Lung (tissue), 12 donors: Measurements from ENCODE around the gene AHCYL2. TPM values are rescaled to one million over a fixed set of nuclear protein-coding genes. Genes with fewer than 3 reads are reported as not detected.

ENCODE experiments used
- ATAC-seq: fragments of 200-7000 bp; cut with Tn5 transposase; one replicate; pipeline ENCODE4 v1.9.1; 2020; ENCODE audit warnings: moderate number of reproducible peaks; ENCODE audit not compliant: insufficient read depth, low FRiP score
- DNase-seq, 3 donors: peaks; one replicate each; pipeline ENCODE4 v3.0.0-alpha.2; 2013 to 2017
- H3K27ac ChIP-seq, 2 donors: one replicate each; pipeline ENCODE4 v1.5.1; 2013; ENCODE audit warnings: mild to moderate bottlenecking in 2 of 2, moderate library complexity in 2 of 2, control low read depth in 1 of 2, inconsistent platforms in 1 of 2, low read depth in 1 of 2, low read length in 1 of 2
- H3K27me3 ChIP-seq, 3 donors: one replicate each; pipeline ENCODE4 v1.5.1; 2013; ENCODE audit warnings: low read length in 2 of 3; ENCODE audit not compliant: control insufficient read depth in 3 of 3, insufficient read depth in 3 of 3
- H3K36me3 ChIP-seq, 4 donors: one replicate each; pipeline ENCODE4 v1.5.1; 2013; ENCODE audit warnings: low read length in 4 of 4, mild to moderate bottlenecking in 1 of 4, moderate library complexity in 1 of 4; ENCODE audit not compliant: control insufficient read depth in 4 of 4, insufficient read depth in 4 of 4
- H3K4me1 ChIP-seq, 5 donors: one replicate each; pipeline ENCODE4 v1.5.1; 2013; ENCODE audit warnings: low read length in 5 of 5, mild to moderate bottlenecking in 2 of 5, moderate library complexity in 1 of 5; ENCODE audit not compliant: control insufficient read depth in 5 of 5, insufficient read depth in 5 of 5
- H3K4me3 ChIP-seq: one replicate; pipeline ENCODE4 v1.5.1; 2013; ENCODE audit warnings: mild to moderate bottlenecking, control low read depth, moderate library complexity
- H3K9ac ChIP-seq, 2 donors: one replicate each; pipeline ENCODE4 v1.5.1; 2013; ENCODE audit warnings: low read length in 2 of 2, control low read depth in 1 of 2; ENCODE audit not compliant: insufficient read depth in 1 of 2
- H3K9me3 ChIP-seq, 4 donors: one replicate each; pipeline ENCODE4 v1.5.1; 2013; ENCODE audit warnings: low read length in 3 of 4, mild to moderate bottlenecking in 1 of 4, moderate library complexity in 1 of 4; ENCODE audit not compliant: control insufficient read depth in 4 of 4, insufficient read depth in 3 of 4
- WGBS, 2 donors: extraction: QIAGEN DNeasy Blood & Tissue Kit; methylation state at CpG; one replicate each; pipeline ENCODE4 v1.1.7; 2013; 5-methylcytosine and 5-hydroxymethylcytosine counted together
- polyA plus RNA-seq, 2 donors: library from polyadenylated mRNA; stranded (reverse); fragments of 200-250 nt; gene quantifications; one replicate each; pipeline ENCODE4 v1.2.1, GENCODE V29; 2013
- total RNA-seq, 2 donors: library from RNA; depleted of rRNA in 1 of 2; stranded (reverse); fragments of >200 nt in 1 of 2; gene quantifications; one replicate each; pipeline ENCODE4 v1.2.1, GENCODE V29; 2014 to 2021
- TF ChIP-seq, protein P1 (sequence below): IDR thresholded peaks from 2 replicates; pipeline ENCODE4 v1.5.1; 2012; ENCODE audit warnings: mild to moderate bottlenecking; ENCODE audit errors: control extremely low read depth, extremely low read depth
- donor health status: control.
- donor health status: control.
- donor health status: Bipolar disorder and iron deficiency.
- donor health status: healthy.
- donor health status: DM: yes; HTN: yes; CAD: no.

AHCYL2 gene
- total and polyA plus RNA-seq, 4 donors, result 16.3 to 172 (median 93.8) TPM

DNA sequence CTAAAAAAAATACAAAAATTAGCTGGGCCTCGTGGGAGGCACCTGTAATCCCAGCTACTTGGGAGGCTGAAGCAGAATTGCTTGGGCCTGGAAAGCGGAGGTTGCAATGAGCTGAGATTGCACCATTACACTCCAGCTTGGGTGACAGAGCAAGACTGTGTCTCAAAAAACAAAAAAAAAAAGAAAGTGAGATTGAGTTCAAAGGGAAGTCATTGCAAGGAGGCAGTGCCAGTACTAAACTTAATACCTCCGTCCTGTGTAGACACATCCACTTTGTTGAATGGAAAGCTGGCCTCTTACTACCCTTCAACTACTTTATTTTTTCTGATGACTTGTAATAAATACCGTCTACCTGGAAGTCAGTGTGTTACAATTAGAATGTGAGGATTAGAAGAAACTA is 31.0 kb downstream of the AHCYL2 start:
- H3K9ac ChIP-seq, result no peak overlapping the region
- TF ChIP-seq, protein P1, sequence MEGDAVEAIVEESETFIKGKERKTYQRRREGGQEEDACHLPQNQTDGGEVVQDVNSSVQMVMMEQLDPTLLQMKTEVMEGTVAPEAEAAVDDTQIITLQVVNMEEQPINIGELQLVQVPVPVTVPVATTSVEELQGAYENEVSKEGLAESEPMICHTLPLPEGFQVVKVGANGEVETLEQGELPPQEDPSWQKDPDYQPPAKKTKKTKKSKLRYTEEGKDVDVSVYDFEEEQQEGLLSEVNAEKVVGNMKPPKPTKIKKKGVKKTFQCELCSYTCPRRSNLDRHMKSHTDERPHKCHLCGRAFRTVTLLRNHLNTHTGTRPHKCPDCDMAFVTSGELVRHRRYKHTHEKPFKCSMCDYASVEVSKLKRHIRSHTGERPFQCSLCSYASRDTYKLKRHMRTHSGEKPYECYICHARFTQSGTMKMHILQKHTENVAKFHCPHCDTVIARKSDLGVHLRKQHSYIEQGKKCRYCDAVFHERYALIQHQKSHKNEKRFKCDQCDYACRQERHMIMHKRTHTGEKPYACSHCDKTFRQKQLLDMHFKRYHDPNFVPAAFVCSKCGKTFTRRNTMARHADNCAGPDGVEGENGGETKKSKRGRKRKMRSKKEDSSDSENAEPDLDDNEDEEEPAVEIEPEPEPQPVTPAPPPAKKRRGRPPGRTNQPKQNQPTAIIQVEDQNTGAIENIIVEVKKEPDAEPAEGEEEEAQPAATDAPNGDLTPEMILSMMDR, result no peak
- ATAC-seq, result no peak
- no peak overlapping the region for H3K4me3 ChIP-seq
- H3K27me3 ChIP-seq, result no peaks in the 10 kb centered on the region
- no peak overlapping the region for H3K27ac ChIP-seq
- H3K4me1 ChIP-seq, result peaks cover 0 to 5% (median 1%) of the 10 kb centered on the region in 5 donors
- H3K9me3 ChIP-seq, result no peaks in the 10 kb centered on the region
- no peak for DNase-seq
- WGBS, 2 donors, result 89 to 90% methylated on average over 4 of the region's 4 CpGs
- H3K36me3 ChIP-seq, result no peaks in the 10 kb centered on the region

DNA sequence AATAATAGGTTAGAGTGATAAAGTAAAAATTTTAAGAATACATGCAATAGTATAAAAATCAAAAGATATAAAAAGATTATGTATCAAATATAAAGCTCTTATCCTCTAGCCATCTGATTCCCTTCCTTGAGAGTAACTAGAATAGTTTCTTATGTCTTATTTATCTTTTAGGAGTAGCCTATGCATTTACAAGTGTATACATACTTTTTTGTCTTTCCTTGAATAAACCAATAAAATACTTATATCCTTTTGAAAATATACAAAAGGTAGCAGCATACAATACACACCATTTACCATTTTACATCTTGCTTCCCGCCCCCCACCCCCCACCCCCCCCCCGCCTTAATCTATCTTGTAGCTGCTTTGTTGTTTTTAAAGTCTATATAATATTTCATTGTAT is 31.4 kb downstream of the AHCYL2 start:
- Histone ChIP-seq H3K27me3 (no peaks in the 10 kb centered on the region), H3K27ac (no peak overlapping the region), H3K4me1 (peaks cover 0 to 5% (median 1%) of the 10 kb centered on the region in 5 donors), H3K9me3 (no peaks in the 10 kb centered on the region), H3K4me3 (no peak overlapping the region), H3K9ac (no peak overlapping the region), H3K36me3 (no peaks in the 10 kb centered on the region)
- DNase-seq, result no peak
- TF ChIP-seq, protein P1, result no peak
- no peak for ATAC-seq
- WGBS, 2 donors, result 94 to 95% methylated on average over 2 of the region's 2 CpGs

DNA sequence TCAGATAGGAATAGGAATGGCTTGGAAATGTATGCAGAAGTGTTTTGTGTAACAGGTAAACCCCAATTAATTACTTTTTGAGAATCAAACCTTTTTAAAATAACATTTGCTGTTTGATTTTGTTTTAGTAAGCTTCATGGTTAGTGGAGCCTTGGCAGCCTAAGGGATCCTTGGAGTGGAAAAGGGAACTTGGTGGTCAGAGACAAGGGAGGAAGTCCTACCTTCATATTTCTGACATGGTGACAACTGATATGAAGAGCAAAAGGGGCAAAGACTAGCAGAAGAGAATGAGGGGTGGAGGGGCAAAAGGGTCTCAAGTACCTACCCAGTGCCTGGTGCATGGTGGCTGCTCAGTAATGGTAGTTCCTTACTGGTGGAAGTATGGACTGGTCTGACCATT is 32.3 kb downstream of the AHCYL2 start:
- no peaks in the 10 kb centered on the region for H3K9me3 ChIP-seq
- peaks cover 0 to 3% (median 0%) of the 10 kb centered on the region in 5 donors for H3K4me1 ChIP-seq
- ATAC-seq (no peak), DNase-seq (no peak)
- no peaks in the 10 kb centered on the region for H3K36me3 ChIP-seq
- no peak overlapping the region for H3K4me3 ChIP-seq
- H3K9ac ChIP-seq, result no peak overlapping the region
- TF ChIP-seq, protein P1, result no peak
- no peaks in the 10 kb centered on the region for H3K27me3 ChIP-seq
- no peak overlapping the region for H3K27ac ChIP-seq
